ENCODE results near the gene IL17C.

Gene IL17C

GRCh38 chr16:88643644-88643932, 5.2 kb downstream of the IL17C start:
- no peak for TF ChIP-seq CTCF (IDR thresholded peaks at IDR 0.05)

DNA sequence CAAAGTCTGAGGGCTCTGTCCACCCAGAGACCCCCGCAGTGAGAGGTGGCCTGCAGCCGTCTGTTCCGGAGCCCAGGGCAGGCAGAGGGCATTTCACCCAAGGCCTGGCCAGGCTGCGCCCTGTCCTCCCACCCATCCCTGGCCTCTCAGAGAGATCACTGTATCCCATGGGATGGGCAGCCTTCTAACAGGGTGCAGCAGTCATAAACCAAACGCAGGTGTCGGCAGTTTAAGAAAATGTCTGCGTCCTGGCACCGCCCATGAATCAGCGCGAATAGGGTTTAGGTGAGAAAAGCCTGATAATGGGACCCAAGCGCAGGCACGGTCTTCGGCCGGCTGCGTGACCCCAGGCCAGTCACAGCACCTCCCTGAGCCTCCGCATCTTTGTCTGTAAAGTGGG, 7.1 kb downstream of the IL17C start:
- TF ChIP-seq CTCF (IDR thresholded peaks at IDR 0.05), result no peak

GRCh38 chr16:88645941-88646340, 7.6 kb downstream of the IL17C start:
- no peak for TF ChIP-seq CTCF (IDR thresholded peaks at IDR 0.05)

DNA sequence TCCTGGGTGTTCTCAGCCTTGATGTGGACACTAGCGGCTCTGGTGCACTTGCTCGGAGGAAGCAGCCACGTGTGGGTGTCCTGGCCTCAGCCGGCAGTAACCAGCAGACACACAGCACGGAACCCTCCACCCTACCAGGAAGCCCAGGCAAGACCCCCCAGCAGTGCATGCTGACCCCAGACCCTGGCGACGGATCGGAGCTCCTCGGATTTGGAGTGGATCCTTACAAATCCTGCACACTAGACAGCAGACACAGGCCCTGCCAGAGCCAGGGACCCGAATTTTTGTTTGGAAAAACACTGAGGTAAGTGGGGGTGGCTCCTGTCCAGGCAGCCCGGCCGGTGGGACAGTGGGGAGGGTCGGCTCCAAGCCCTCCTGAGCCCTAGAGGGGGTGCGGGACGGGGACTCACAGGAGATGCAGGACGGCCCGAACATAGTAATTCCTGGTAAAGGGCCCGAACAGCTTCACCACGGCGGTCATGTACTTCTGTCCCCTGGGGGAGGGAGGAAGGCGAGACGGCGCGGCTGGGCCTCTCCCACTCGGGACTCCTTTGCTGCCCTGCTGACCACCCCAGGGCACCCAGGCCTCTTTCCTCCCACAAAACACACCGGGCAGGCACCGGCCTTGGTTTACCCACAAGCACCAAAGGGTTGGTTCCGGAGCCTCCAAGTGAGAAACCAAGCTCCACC, 8.1 kb downstream of the IL17C start:
- TF ChIP-seq CTCF (IDR thresholded peaks at IDR 0.05), result no peak

DNA sequence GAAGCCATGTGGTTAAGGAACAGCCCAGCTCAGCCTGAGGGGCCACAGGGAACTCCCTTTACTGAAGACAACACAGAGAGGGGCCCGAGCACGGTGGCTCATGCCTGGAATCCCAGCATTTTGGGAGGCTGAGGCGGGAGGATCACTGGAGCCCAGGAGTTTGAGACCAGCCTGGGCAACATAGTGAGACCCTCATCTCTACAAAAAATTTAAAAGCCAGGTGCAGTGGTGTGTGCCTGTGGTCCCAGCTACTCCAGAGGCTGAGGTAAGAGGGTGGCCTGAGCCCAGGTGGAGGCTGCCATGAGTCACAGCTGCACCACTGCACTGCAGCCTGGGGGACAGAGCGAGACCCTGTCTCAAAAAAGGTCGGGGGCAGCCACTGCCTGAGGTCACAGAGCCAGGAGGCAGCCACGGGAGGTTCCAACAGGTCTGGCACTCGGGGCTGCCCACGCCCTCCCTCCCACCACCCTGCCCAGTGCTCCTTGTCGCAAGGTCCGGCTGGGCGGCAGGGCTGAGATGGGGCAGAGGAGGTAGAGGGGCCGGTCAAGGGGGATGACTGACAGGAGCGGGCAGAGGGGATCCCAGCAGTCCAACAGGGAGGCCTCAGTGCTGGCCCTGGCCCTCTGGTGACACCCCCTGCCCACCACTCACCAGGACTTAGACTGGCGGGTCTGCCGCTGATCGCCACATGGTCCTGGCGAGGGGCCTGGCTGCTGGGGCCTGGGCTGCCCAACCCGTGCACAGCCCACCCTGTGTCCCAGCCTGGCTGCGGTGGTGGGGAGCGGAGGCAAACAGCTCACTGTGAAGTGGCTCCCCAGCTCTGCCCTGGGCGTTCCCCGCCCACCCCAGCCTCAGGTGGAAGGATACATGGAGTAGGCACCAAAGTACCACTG, 9.1 kb downstream of the IL17C start:
- TF ChIP-seq CTCF (IDR thresholded peaks at IDR 0.05), result no peak

GRCh38 chr16:88649195-88649923, 11.0 kb downstream of the IL17C start:
- TF ChIP-seq CTCF (IDR thresholded peaks at IDR 0.05), result no peak

GRCh38 chr16:88649924-88650748, 11.8 kb downstream of the IL17C start:
- TF ChIP-seq CTCF (IDR thresholded peaks at IDR 0.05), result no peak
